Endothelial cell of umbilical vein (primary cell): ENCODE measurements around the gene ZNF425.

ENCODE experiments used
- EZH2 ChIP-seq: IDR thresholded peaks from 2 replicates; pipeline ENCODE4 v1.6.1; 2012; ENCODE audit warnings: borderline replicate concordance, low read depth, mild to moderate bottlenecking, moderate library complexity, low read length, inconsistent platforms; ENCODE audit not compliant: severe bottlenecking
- FOS ChIP-seq: IDR thresholded peaks from 2 replicates; pipeline ENCODE4 v1.6.1; 2011; ENCODE audit warnings: mild to moderate bottlenecking, low read length, moderate library complexity, borderline replicate concordance; ENCODE audit not compliant: insufficient read depth
- GATA2 ChIP-seq: IDR thresholded peaks from 2 replicates; pipeline ENCODE4 v1.7.0; 2011; ENCODE audit warnings: low read depth, mild to moderate bottlenecking, moderate library complexity, mixed read lengths, low read length; ENCODE audit not compliant: insufficient read length, insufficient read depth
- JUN ChIP-seq: IDR thresholded peaks from 2 replicates; pipeline ENCODE4 v1.6.1; 2011; ENCODE audit warnings: borderline replicate concordance, low read depth; ENCODE audit not compliant: insufficient read length, insufficient read depth
- MYC ChIP-seq: IDR thresholded peaks from one replicate; pipeline ENCODE4 v1.6.1; 2011; ENCODE audit warnings: mild to moderate bottlenecking, low read depth, low read length
- POLR2A ChIP-seq: IDR thresholded peaks from 2 replicates; pipeline ENCODE4 v1.6.1; 2012; ENCODE audit warnings: low read depth, mild to moderate bottlenecking, control low read depth, low read length
- POLR2AphosphoS5 ChIP-seq: IDR thresholded peaks from 2 replicates; pipeline ENCODE4 v1.6.1; 2012; ENCODE audit warnings: low read depth, mild to moderate bottlenecking, control low read depth, low read length, moderate library complexity; ENCODE audit not compliant: insufficient read depth
- TF ChIP-seq, protein P1 (sequence below), 2 donors: IDR thresholded peaks; 1 replicate in 1 of 2; 2 replicates in 1 of 2; pipeline ENCODE4 v1.5.1; 2011; ENCODE audit warnings: low read length in 2 of 2, mild to moderate bottlenecking in 2 of 2, moderate library complexity in 2 of 2, control low read depth in 1 of 2, inconsistent platforms in 1 of 2, low read depth in 1 of 2; ENCODE audit not compliant: insufficient read depth in 1 of 2; ENCODE audit errors: extremely low read depth in 1 of 2
- TF ChIP-seq, protein P2 (sequence below): IDR thresholded peaks from 2 replicates; pipeline ENCODE4 v1.6.1; 2011; ENCODE audit not compliant: insufficient read depth, insufficient read length

DNA sequence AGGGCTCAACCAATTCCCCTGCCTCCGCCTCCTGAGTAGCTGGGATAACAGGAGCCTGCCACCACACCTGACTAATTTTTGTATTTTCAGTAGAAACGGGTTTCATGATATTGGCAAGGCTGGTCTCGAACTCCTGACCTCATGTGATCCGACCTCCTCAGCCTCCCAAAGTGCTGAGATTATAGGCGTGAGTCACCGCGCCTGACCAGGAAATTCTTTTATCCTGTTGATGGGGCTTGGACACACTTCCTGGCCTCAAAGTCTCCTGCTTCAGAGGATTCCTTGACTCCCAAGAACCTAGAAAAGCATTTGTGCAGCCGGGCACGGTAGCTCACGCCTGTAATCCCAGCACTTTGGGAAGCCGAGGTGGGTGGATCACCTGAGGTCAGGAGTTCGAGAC is 16.2 kb downstream of the ZNF425 start:
- no peak for TF ChIP-seq EZH2
- TF ChIP-seq, protein P1, sequence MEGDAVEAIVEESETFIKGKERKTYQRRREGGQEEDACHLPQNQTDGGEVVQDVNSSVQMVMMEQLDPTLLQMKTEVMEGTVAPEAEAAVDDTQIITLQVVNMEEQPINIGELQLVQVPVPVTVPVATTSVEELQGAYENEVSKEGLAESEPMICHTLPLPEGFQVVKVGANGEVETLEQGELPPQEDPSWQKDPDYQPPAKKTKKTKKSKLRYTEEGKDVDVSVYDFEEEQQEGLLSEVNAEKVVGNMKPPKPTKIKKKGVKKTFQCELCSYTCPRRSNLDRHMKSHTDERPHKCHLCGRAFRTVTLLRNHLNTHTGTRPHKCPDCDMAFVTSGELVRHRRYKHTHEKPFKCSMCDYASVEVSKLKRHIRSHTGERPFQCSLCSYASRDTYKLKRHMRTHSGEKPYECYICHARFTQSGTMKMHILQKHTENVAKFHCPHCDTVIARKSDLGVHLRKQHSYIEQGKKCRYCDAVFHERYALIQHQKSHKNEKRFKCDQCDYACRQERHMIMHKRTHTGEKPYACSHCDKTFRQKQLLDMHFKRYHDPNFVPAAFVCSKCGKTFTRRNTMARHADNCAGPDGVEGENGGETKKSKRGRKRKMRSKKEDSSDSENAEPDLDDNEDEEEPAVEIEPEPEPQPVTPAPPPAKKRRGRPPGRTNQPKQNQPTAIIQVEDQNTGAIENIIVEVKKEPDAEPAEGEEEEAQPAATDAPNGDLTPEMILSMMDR (IDR thresholded peaks at IDR 0.05; ENCODE audit: extremely low read depth in 1 of 2, insufficient read depth in 1 of 2, low read depth in 1 of 2, low read length in 2 of 2) = no peak
- TF ChIP-seq MYC = no peak
- no peak for TF ChIP-seq POLR2A
- no peak for TF ChIP-seq POLR2AphosphoS5
- TF ChIP-seq, protein P2, sequence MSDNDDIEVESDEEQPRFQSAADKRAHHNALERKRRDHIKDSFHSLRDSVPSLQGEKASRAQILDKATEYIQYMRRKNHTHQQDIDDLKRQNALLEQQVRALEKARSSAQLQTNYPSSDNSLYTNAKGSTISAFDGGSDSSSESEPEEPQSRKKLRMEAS = no peak
- no peak for TF ChIP-seq FOS
- no peak for TF ChIP-seq JUN
- TF ChIP-seq GATA2 = no peak
